Epidermal melanocyte (primary cell): Measurements from ENCODE around the gene CDH4.

Source experiments
- DNase-seq: peaks from one replicate; pipeline ENCODE4 v3.0.0; 2011; ENCODE audit warnings: low spot score; ENCODE audit not compliant: insufficient read length

CDH4 gene

GRCh38 chr20:61532736-61533135, 280.7 kb downstream of the CDH4 start:
- DNase-seq, result no peak

GRCh38 chr20:61533231-61533631, 281.2 kb downstream of the CDH4 start:
- no peak for DNase-seq

- no peak for DNase-seq
These were observed 282.3 kb downstream of the CDH4 start for GRCh38 chr20:61534346-61534745.

GRCh38 chr20:61535091-61535490, 283.0 kb downstream of the CDH4 start:
- no peak for DNase-seq

GRCh38 chr20:61535536-61535935, 283.5 kb downstream of the CDH4 start:
- DNase-seq, result no peak

GRCh38 chr20:61535956-61536355, 283.9 kb downstream of the CDH4 start:
- DNase-seq, result no peak

GRCh38 chr20:61536671-61537070, 284.6 kb downstream of the CDH4 start:
- DNase-seq, result no peak

GRCh38 chr20:61537239-61538182, 285.4 kb downstream of the CDH4 start:
- DNase-seq, result no peak

- no peak for DNase-seq
These were observed 286.3 kb downstream of the CDH4 start for GRCh38 chr20:61538183-61538942.

- DNase-seq, result no peak
These were observed 286.8 kb downstream of the CDH4 start for GRCh38 chr20:61538943-61539265.

GRCh38 chr20:61539706-61540360, 287.8 kb downstream of the CDH4 start:
- DNase-seq, result no peak

GRCh38 chr20:61541537-61541936, 289.5 kb downstream of the CDH4 start:
- no peak for DNase-seq

- DNase-seq, result no peak
These were observed 291.0 kb downstream of the CDH4 start for GRCh38 chr20:61543086-61543485.

- DNase-seq, result no peak
These were observed 292.1 kb downstream of the CDH4 start for GRCh38 chr20:61543931-61544745.

- no peak for DNase-seq
These were observed 293.1 kb downstream of the CDH4 start for GRCh38 chr20:61544910-61545889.

GRCh38 chr20:61546641-61547040, 294.6 kb downstream of the CDH4 start:
- DNase-seq, result no peak

- no peak for DNase-seq
These were observed 296.0 kb downstream of the CDH4 start for GRCh38 chr20:61548069-61548468.

GRCh38 chr20:61549865-61550264, 297.8 kb downstream of the CDH4 start:
- DNase-seq, result no peak

- DNase-seq, result no peak
These were observed 299.3 kb downstream of the CDH4 start for GRCh38 chr20:61551401-61551800.

- DNase-seq, result no peak
These were observed 302.6 kb downstream of the CDH4 start for GRCh38 chr20:61554617-61555016.
